HCT116 (cell line): ENCODE measurements around the gene CCDC126.

ENCODE experiments used
- CTCF ChIP-seq, 3 experiments: fragments of 200-600 bp in 1 of 3; sonication (generic) in 1 of 3; IDR thresholded peaks in 2 of 3; conservative IDR thresholded peaks in 1 of 3; 2 replicates each; pipeline ENCODE4 v1.5.1; 2012 to 2017; ENCODE audit warnings: low read depth in 2 of 3, low read length in 2 of 3, antibody characterized with exemption in 1 of 3, borderline replicate concordance in 1 of 3, control low read depth in 1 of 3, mild to moderate bottlenecking in 1 of 3, mixed read lengths in 1 of 3, mixed run types in 1 of 3, moderate library complexity in 1 of 3; ENCODE audit not compliant: insufficient read depth in 1 of 3
- EGR1 ChIP-seq: IDR thresholded peaks from 2 replicates; pipeline ENCODE4 v1.6.1; 2012; ENCODE audit warnings: low read depth
- EZH2 ChIP-seq: fragments of 200-600 bp; sonication (generic); IDR thresholded peaks from 2 replicates; pipeline ENCODE4 v1.6.1; 2017; ENCODE audit warnings: antibody characterized with exemption, mixed run types
- POLR2A ChIP-seq: IDR thresholded peaks from 2 replicates; pipeline ENCODE4 v1.7.0; 2011; ENCODE audit warnings: borderline replicate concordance; ENCODE audit not compliant: insufficient read depth, insufficient read length; ENCODE audit errors: extremely low read depth
- REST ChIP-seq: IDR thresholded peaks from 2 replicates; pipeline ENCODE4 v1.6.1; 2012; ENCODE audit warnings: low read depth
- YY1 ChIP-seq: IDR thresholded peaks from 2 replicates; pipeline ENCODE4 v1.6.1; 2011; ENCODE audit warnings: low read length, low read depth, moderate library complexity, mild to moderate bottlenecking; ENCODE audit not compliant: insufficient replicate concordance; ENCODE audit errors: extremely low read depth

GRCh38 chr7:23662984-23663313, 65.8 kb downstream of the CCDC126 start:
- TF ChIP-seq YY1 (no peak), REST (no peak), POLR2A (no peak), EGR1 (no peak), EZH2 (no peak), CTCF (IDR thresholded peaks at IDR 0.05 in 2 of 3, conservative IDR thresholded peaks at IDR 0.05 in 1 of 3; ENCODE audit: borderline replicate concordance in 1 of 3, insufficient read depth in 1 of 3, low read depth in 2 of 3, low read length in 2 of 3) (no peak)
